Fibroblast of villous mesenchyme (primary cell): Measurements from ENCODE around the gene PEA15. TPM values are rescaled to one million over a fixed set of nuclear protein-coding genes. Genes with fewer than 3 reads are reported as not detected.

Experiments used
- DNase-seq: peaks from one replicate; pipeline ENCODE4 v3.0.0-alpha.2; 2010; ENCODE audit warnings: low read depth
- H3K4me3 ChIP-seq: 2 replicates; pipeline ENCODE4 v1.5.1; 2011; ENCODE audit warnings: low read depth, mild to moderate bottlenecking, low read length
- total RNA-seq: library from RNA; depleted of rRNA; stranded (reverse); fragments of >200 nt; gene quantifications from 2 replicates; pipeline ENCODE4 v1.2.3, GENCODE V29; 2012
- TF ChIP-seq, protein P1 (sequence below): IDR thresholded peaks from 2 replicates; pipeline ENCODE4 v1.5.1; 2012; ENCODE audit warnings: low read depth, mild to moderate bottlenecking, low read length; ENCODE audit not compliant: insufficient read depth

Gene PEA15
- total RNA-seq, 1 donor, result 138 TPM

DNA sequence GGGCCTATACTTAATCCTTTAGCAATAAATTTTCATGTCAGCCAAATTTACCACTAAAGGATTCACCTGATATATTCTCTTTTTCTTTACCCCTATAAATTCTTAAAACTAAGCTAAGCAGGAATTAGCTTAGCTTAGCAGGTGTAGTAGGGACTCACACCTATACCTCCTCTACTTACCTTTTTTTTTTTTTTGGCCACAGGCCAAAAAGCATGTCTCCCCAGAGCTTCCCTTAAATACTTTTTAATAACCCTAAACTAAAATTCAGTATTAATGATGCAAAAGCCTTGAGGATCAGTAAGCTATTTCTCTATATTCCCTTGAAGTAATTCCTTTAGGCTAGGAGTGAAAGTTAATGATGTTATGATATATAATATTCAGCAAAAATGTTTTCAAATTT, 23.2 kb downstream of the PEA15 start:
- no peak for DNase-seq
- H3K4me3 ChIP-seq, result no peak overlapping the region
- TF ChIP-seq, protein P1, sequence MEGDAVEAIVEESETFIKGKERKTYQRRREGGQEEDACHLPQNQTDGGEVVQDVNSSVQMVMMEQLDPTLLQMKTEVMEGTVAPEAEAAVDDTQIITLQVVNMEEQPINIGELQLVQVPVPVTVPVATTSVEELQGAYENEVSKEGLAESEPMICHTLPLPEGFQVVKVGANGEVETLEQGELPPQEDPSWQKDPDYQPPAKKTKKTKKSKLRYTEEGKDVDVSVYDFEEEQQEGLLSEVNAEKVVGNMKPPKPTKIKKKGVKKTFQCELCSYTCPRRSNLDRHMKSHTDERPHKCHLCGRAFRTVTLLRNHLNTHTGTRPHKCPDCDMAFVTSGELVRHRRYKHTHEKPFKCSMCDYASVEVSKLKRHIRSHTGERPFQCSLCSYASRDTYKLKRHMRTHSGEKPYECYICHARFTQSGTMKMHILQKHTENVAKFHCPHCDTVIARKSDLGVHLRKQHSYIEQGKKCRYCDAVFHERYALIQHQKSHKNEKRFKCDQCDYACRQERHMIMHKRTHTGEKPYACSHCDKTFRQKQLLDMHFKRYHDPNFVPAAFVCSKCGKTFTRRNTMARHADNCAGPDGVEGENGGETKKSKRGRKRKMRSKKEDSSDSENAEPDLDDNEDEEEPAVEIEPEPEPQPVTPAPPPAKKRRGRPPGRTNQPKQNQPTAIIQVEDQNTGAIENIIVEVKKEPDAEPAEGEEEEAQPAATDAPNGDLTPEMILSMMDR, result no peak

DNA sequence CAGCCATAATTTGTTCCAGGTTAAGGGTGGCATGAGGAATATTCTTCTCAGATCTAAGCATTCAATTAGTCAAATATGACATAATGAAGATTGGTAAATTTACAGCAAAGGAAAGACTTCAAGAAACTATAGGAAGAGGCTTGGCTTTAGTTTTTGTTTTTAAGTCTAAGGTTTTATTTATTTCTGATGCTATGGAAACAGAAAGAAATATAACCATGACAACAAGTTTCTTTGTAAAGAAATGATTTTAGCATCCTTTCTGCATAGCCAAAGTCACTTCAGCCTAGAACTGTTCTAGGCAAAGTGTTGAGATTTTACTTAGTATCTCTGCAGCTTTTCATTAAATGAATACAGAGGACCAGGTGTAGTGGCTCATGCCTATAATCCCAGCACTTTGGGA, 27.7 kb downstream of the PEA15 start:
- H3K4me3 ChIP-seq, result no peak overlapping the region
- TF ChIP-seq, protein P1, result no peak

DNA sequence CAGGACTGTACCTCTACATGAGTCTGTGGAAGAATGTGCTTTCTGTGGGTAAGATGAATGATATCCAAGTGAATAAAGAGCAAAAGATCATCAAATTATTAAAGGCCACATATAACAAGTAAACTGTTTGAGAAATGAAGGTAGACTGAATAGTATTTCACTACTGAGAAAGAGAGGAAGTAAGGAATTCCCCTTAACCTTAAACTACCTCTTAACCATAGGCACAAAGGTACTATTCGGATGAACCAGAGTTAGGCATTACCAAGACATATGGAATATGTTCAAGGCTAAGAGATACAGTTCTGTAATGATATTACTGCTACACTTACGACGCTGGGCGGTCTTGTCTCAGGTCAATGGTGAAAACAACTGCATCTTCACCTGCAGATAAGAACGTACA, 31.6 kb downstream of the PEA15 start:
- H3K4me3 ChIP-seq, result no peak overlapping the region
- no peak for DNase-seq
- TF ChIP-seq, protein P1, result no peak

More for the DNA sequence above, 27.7 kb downstream of the PEA15 start:
- DNase-seq, result no peak

DNA sequence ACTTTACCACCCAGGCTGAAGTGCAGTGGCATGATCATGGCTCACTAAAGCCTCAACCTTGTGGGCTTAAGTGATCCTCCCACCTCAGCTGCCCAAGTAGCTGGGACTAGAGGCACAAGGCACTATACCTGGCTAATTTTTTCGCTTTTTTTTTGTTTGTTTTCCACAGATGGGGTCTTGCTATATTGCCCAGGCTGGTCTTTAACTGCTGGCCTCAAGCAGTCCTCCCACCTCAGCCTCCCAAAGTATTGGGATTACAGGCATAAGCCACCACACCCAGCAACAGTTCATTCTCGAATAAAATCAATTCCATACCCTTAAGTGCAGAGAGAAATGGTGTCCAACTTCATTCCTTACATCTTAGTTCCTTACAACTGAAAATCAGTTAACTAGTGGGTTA, 32.4 kb downstream of the PEA15 start:
- no peak overlapping the region for H3K4me3 ChIP-seq
- TF ChIP-seq, protein P1, result no peak
- DNase-seq, result no peak

DNA sequence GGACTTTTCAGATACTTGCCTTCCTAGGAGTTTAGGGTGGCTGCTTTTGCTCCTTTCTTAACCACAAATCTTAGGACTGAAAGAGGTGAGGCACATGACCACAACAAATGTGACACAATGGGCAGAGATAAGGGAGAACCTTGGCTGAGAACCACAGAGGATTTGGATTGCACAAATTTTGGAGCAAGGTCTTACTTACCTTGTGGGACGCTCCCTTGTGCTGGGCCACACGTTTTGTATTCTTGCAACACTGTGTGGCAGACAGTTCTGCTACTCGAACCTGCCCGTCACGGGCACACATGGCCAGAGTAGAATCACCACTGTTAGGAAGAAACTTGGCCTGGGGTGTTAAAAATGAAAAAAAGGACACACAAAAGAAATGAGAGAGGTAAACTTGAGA, 33.2 kb downstream of the PEA15 start:
- TF ChIP-seq, protein P1, result no peak
- no peak overlapping the region for H3K4me3 ChIP-seq
- DNase-seq, result no peak

DNA sequence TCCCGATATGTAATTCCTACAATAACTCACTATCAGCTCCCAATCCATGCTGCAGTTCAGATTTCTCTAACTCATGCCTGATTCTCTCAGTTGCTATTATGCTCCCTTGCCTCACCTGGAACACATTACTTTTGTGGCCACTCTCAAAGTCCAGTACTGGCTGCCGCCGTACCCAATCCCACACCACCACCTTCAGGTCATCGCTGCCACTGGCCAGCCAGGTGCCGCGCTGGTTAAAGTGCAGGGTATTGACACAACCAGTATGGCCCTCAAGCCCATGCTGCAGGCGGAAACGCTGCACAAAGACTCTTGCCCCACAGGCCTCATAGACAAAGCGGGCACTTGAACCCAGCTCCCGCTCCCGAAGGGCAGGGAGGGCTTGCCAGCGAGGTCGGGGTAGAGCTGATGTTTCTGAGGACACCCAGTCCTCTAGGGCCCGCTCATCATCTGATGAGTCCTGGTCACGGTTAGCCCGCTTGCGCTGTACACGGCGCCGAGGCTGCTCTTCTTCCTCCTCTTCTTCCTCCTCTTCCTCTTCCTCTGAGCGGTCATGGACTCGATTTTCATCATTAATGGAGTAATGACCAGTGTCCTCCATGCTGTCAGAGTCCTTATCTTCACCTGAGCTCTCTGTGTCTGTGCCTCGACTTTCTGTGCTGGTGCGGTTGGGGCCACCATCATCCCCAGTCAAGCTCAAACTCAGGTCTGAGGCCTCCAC, 34.6 kb downstream of the PEA15 start:
- no peak for DNase-seq
- H3K4me3 ChIP-seq, result no peak overlapping the region
- TF ChIP-seq, protein P1, result no peak

DNA sequence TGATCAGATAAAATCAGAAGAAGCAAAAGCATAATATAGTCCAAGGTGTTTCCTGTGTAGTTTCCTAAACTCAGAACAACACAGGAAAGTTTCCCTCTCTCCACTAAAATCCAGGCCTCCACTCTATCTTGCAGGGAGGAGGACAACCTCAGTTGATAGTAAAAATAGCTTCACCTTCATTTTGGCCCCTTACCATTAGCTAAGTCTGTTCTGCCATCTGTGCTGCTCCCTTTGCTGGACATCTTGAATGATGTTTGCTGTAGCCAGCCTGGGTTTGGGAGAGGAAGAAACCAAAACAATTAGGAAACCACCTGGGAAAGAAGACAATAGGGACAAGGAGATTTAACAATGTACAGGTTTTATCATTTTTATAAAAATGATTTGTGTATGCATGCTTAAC, 38.6 kb downstream of the PEA15 start:
- TF ChIP-seq, protein P1, result no peak
- no peak for DNase-seq
- no peak overlapping the region for H3K4me3 ChIP-seq
